GM21717 (cell line): ENCODE data around the gene GAP43.
"Not testable (repeated sequence)": the region's sequence is repeated elsewhere in the genome, so short reads cannot be mapped to it uniquely, and the experiment has no call there.

ENCODE experiments used
- ATAC-seq: cut with Tn5 transposase; IDR thresholded peaks from one replicate; pipeline ENCODE4 v1.9.1; 2021; ENCODE audit warnings: mild to moderate bottlenecking, moderate library complexity; ENCODE audit not compliant: unreplicated experiment

Gene GAP43

DNA sequence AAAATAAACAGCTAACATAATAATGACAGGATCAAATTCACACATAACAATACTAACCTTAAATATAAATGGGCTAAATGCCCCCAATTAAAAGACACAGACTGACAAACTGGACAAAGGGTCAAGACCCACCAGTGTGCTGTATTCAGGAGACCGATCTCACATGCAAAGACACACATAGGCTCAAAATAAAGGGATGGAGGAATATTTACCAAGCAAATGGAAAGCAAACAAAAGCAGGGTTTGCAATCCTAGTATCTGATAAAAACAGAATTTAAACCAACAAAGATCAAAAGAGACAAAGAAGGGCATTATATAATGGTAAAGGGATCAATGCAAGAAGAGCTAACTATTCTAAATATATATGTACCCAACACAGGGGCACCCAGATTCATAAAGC is 129.7 kb downstream of the GAP43 start:
- not testable (repeated sequence) for ATAC-seq

DNA sequence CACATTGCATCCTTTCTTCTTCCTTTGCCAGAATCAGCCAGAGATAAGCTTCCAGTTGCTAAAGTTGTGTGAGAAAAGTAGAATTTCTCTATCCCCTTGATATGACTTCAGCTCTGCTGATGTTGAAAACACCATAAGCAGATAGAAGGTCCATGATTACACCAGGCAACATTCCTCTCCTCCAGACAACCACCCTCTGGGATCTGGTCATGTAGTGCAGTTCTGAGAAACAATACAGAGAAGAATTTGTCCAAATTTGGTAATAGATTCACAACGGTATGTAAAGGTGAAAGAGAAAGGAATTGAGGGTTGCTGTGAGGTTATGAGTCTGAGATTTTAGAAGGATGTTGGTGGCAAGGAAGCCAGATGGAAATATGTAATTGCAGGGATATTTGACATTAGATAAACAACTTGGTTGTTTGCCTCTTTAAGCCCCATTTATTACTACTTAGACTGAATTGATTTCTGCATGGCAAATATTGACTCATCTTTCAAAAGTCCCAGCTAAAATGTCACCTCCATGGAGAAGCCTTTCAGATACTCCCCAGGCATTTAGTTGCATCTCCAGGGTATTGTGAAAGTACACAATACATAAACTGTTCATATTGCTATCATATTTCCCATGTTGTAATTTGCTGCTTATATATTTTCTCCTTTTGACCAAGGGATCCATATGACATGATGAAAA is 134.9 kb downstream of the GAP43 start:
- ATAC-seq, result no peak

DNA sequence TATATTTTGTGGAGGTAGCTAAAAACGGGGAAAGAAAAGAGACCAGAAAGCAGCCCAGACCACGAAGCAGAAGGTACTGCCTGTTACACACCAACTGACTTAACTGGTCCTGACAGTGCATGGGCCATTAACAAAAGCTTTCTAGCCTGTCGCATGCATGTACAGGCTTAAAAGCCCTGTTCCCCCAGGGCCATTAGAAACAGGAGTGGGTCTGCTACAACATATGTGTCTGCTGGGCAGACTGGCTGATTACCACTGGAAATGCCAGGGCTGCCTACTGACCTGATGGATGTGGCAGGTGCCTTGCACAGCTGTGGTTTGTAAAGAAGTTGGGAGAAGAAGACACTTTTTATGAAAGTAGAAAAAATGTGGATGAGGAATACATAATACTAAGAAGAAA is 137.4 kb downstream of the GAP43 start:
- no peak for ATAC-seq

DNA sequence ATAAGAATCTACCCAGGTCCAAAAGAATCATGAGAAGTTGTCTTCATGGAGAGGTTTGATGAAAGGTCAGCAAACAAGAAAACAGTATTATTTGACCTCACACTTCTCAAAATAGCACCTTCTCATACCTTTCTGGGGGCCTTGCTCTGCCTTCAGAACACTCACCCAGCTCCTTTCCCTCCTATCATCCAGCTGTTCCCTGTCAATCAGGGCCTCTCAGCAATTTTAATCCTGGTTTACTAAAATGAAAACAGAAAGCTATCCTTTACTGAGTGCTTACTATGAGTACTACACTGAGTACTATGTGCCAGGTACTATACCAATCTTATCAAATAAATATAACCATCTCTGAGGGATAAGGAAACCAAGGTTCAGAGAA is 138.6 kb downstream of the GAP43 start:
- ATAC-seq, result no peak

DNA sequence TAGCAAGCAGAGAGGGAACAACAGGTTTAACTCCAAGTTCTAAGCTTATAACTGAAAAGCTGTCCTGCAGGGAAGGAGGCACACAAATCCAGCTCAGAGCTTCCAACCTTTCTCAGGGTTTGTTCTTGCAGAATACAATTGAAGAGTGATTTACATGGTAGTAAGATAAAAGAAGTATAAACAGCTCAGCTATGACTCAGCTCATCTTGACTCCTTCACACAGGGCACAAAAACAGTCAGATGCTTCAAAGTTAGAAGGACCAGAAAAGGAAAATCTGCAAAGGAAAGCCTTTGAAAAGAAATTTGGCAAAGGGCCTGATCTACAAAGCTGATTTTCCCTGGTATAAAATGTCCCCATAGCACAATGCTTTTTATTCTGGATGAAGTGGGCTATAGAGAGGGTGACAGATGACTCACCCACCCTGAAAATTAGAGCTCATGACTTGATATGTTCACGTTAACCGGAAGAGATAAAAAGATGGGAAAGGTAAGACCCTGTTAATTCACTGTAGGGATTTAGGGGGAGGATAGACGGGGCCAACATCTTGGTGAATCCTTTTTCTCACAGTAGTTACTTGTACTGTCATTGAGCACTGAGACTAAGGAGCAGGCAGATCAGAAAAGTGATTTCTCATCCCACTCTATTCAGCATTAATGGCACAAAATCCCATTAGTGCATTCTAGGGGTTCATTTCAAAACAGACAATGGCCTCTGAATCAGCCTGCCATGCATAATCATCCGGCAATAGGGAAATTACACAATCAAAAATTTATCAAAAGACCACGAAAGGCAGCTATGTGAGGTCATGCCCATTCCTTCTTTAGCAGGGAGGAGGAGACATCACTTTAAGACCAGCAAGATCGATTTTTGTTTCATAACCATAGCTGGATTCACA is 143.5 kb downstream of the GAP43 start:
- ATAC-seq, result no peak

DNA sequence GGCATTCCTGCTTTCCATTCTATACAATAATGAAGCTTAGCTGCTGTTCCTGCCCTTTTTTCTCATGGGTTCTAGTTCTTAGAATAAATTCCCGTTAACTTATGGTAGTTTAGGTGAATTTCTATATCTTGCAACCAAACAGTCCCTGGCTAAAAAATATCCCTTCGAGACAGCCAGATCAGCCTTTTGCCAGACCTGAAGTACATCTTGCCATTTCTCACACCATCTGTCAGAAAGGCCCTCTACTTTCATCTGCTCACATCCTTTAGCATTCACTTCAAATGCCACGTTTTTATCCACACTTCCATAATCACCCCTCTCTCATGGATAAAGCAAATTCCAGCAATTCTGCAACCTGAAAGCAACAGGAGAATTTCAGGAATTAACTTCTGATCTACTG is 145.4 kb downstream of the GAP43 start:
- ATAC-seq, result no peak
